Fibroblast of the aortic adventitia (primary cell): ENCODE results near the gene NOVA1. TPM values are rescaled to one million over a fixed set of nuclear protein-coding genes. Genes with fewer than 3 reads are reported as not detected.

ENCODE experiments used
- DNase-seq: peaks from one replicate; pipeline ENCODE4 v3.0.0-alpha.2; 2010; ENCODE audit warnings: low read depth
- H3K4me3 ChIP-seq: 2 replicates; pipeline ENCODE4 v1.5.1; 2011; ENCODE audit warnings: low read depth, mild to moderate bottlenecking, control low read depth, low read length, moderate library complexity
- total RNA-seq: library from RNA; depleted of rRNA; stranded (reverse); fragments of >200 nt; gene quantifications from 2 replicates; pipeline ENCODE4 v1.2.3, GENCODE V29; 2012; ENCODE audit warnings: low replicate concordance
- TF ChIP-seq, protein P1 (sequence below): IDR thresholded peaks from 2 replicates; pipeline ENCODE4 v1.5.1; 2011; ENCODE audit warnings: mild to moderate bottlenecking, low read length, control low read depth, inconsistent platforms; ENCODE audit not compliant: insufficient read depth

The NOVA1 gene
- total RNA-seq, 1 donor: 16.9 TPM

DNA sequence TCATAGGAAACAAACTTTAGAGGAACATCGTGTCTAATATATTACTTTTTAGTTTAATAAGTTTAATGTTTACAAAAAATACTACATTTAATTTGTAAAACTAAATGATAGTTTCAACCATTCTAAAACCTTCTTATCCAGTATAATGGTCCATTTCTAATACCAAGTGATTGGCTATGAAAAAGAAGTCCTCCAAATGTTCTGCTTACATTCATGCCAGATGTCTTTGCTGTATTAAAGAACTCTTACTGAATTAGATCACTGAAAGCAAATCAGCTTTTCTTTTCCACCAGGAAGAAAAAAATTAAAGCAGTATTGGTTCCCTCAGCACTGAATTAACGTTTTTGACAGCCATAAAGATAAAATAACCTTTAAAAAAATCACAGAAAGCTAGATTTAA, 3.7 kb downstream of the NOVA1 start:
- TF ChIP-seq, protein P1, sequence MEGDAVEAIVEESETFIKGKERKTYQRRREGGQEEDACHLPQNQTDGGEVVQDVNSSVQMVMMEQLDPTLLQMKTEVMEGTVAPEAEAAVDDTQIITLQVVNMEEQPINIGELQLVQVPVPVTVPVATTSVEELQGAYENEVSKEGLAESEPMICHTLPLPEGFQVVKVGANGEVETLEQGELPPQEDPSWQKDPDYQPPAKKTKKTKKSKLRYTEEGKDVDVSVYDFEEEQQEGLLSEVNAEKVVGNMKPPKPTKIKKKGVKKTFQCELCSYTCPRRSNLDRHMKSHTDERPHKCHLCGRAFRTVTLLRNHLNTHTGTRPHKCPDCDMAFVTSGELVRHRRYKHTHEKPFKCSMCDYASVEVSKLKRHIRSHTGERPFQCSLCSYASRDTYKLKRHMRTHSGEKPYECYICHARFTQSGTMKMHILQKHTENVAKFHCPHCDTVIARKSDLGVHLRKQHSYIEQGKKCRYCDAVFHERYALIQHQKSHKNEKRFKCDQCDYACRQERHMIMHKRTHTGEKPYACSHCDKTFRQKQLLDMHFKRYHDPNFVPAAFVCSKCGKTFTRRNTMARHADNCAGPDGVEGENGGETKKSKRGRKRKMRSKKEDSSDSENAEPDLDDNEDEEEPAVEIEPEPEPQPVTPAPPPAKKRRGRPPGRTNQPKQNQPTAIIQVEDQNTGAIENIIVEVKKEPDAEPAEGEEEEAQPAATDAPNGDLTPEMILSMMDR: no peak
- DNase-seq: peak; percentile 11
- no peak overlapping the region for H3K4me3 ChIP-seq

DNA sequence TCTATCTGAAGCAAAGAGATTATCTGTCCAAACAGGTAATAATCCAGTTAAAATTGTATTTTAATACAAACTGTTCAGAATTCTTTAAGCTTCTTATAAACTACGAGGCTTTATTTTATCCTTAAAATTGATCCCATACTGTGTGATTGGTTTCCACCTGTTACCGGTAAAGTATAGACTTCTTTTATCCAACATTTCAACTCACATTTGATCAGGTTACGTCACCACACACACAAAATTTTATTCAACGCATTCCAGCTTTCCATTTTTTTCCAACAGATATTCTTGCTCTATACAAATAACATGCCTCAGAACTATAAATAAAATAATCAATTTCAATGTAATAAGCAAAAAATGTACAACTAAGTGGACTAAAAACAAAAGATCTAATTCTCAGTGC, 4.5 kb downstream of the NOVA1 start:
- no peak overlapping the region for H3K4me3 ChIP-seq
- DNase-seq: no peak
- TF ChIP-seq, protein P1: no peak

DNA sequence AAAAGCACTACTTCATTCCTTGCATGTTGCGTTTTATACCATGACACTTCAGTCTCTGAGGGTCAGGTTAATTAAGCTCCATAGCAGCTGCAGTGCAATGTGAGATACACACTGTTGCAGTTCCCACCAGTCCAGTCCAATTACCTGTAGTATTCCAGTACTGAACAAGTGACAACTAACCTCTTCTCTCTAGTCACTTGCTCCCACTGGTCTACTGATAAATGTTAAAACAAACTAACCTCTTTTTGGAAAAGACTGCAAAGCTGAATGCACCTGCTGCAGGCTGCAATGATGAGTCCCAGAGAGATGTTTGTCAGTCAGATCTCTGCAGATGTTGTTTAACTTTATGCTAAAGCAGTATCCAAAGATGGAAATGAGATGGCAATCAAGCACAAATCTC, 7.9 kb downstream of the NOVA1 start:
- TF ChIP-seq, protein P1: no peak
- no peak overlapping the region for H3K4me3 ChIP-seq

DNA sequence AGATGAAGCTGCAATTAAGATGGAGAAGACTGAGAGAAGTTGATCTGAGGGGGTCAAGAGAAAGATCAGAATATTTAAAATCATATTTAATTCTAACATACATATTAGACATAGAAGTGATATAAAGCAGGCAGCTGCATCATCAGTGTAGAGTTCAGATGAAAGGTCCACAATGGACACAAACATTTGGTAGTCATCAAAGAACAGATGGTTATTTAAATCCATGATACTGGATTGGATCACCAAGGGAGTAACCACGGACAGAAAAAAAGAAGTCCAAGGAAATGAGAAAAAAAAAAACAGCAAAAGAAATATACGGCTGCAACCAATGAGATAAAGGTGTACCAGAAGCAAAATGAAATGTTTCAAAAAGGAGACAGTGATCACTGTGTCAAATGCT, 20.1 kb downstream of the NOVA1 start:
- no peak overlapping the region for H3K4me3 ChIP-seq
- TF ChIP-seq, protein P1: no peak
- peak; percentile 6 for DNase-seq

More for the DNA sequence above, 7.9 kb downstream of the NOVA1 start:
- DNase-seq: no peak

DNA sequence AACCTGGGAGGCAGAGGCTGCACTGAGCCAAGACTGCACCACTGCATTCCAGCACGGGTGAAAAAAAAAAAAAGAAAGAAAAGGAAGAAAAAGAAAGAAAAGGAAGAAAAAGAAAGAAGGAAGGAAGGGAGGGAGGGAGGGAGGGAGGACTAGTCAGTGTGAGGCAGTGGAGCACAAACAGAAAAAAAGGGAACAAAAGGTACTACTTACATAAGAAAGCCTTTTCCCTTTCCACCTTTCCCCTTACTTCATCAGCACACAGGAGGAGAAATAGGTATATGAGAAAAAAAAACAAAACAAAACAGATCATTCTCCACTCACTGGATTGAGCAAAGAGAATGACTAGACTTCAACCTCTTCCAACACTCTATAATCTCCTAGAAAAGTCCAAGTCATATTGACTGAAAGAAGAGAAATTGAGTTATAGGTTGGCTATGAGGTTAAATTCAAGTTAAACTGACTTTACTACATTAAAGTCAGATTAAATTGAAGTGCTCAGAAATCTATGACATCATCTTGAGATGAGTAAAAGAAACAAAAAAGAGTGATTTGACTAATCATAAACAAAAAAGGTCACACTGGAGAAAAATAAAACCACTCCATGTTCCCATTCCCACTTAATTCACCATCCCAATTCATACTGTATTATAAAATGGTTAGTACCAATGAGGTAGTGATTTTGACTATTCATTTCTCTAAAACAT, 43.6 kb downstream of the NOVA1 start:
- no peak for DNase-seq
- TF ChIP-seq, protein P1: no peak
- H3K4me3 ChIP-seq: no peak overlapping the region

DNA sequence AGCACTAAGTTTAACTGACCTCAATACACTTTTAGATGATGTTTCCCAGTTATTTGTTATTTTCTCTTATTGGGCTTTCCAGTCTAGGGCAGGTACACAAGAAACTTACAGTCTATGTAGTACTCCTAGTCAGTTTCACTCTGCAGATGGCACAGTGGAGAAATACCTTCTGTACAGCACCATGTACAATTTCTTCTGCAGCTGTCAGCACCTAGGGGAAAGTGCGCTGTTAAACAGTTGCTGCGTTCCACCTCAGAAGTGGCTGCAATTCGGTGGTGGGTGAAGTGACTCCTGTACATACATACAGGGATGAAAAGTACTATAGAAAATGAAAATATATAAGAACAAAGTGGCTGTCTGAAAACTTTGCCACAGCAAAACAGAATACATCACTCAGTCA, 48.3 kb downstream of the NOVA1 start:
- TF ChIP-seq, protein P1: no peak
- H3K4me3 ChIP-seq: no peak overlapping the region
- DNase-seq: no peak

DNA sequence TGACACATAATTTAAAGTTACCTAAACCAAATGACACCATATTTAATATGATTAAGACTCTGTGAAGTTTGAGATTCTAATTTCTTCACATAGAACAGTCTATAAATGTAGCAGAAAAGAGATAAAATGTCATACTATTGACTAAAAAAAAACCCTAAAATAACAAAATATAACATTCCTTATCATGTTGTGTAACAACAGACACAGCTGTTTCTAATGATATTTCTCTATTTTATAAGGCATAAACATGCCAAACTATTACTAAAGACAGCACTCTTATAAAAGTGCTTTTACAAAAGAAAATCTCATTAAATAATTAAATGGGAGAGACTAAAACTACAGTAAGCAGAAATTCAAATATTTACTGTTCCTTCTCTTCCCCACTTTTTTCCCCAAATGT, 49.4 kb downstream of the NOVA1 start:
- TF ChIP-seq, protein P1: no peak
- H3K4me3 ChIP-seq: no peak overlapping the region
- DNase-seq: peak; percentile 41
